C4-2B (cell line): Measurements from ENCODE around the gene PFDN4.

ENCODE experiments used
- H3K27ac ChIP-seq: fragments of 450-650 bp; 2 replicates; pipeline ENCODE4 v1.5.1; 2017
- ZFX ChIP-seq: fragments of 450-650 bp; IDR thresholded peaks from 2 replicates; pipeline ENCODE4 v1.6.1; 2017
- TF ChIP-seq, protein P1 (sequence below): fragments of 450-650 bp; conservative IDR thresholded peaks from 2 replicates; pipeline ENCODE4 v1.5.1; 2017; ENCODE audit warnings: mild to moderate bottlenecking

PFDN4 gene

GRCh38 chr20:54168961-54169862 is 38.7 kb upstream of the PFDN4 start:
- no peak for TF ChIP-seq ZFX
- TF ChIP-seq, protein P1, sequence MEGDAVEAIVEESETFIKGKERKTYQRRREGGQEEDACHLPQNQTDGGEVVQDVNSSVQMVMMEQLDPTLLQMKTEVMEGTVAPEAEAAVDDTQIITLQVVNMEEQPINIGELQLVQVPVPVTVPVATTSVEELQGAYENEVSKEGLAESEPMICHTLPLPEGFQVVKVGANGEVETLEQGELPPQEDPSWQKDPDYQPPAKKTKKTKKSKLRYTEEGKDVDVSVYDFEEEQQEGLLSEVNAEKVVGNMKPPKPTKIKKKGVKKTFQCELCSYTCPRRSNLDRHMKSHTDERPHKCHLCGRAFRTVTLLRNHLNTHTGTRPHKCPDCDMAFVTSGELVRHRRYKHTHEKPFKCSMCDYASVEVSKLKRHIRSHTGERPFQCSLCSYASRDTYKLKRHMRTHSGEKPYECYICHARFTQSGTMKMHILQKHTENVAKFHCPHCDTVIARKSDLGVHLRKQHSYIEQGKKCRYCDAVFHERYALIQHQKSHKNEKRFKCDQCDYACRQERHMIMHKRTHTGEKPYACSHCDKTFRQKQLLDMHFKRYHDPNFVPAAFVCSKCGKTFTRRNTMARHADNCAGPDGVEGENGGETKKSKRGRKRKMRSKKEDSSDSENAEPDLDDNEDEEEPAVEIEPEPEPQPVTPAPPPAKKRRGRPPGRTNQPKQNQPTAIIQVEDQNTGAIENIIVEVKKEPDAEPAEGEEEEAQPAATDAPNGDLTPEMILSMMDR: no peak
- no peak overlapping the region for H3K27ac ChIP-seq

- TF ChIP-seq, protein P1: no peak
- no peak for TF ChIP-seq ZFX
- no peak overlapping the region for H3K27ac ChIP-seq
Observed at GRCh38 chr20:54170026-54170471, 37.8 kb upstream of the PFDN4 start.

GRCh38 chr20:54170963-54171362 is 36.9 kb upstream of the PFDN4 start:
- H3K27ac ChIP-seq: no peak overlapping the region
- no peak for TF ChIP-seq ZFX

GRCh38 chr20:54172532-54172855 is 35.4 kb upstream of the PFDN4 start:
- TF ChIP-seq ZFX: no peak
- TF ChIP-seq, protein P1: no peak
- no peak overlapping the region for H3K27ac ChIP-seq

DNA sequence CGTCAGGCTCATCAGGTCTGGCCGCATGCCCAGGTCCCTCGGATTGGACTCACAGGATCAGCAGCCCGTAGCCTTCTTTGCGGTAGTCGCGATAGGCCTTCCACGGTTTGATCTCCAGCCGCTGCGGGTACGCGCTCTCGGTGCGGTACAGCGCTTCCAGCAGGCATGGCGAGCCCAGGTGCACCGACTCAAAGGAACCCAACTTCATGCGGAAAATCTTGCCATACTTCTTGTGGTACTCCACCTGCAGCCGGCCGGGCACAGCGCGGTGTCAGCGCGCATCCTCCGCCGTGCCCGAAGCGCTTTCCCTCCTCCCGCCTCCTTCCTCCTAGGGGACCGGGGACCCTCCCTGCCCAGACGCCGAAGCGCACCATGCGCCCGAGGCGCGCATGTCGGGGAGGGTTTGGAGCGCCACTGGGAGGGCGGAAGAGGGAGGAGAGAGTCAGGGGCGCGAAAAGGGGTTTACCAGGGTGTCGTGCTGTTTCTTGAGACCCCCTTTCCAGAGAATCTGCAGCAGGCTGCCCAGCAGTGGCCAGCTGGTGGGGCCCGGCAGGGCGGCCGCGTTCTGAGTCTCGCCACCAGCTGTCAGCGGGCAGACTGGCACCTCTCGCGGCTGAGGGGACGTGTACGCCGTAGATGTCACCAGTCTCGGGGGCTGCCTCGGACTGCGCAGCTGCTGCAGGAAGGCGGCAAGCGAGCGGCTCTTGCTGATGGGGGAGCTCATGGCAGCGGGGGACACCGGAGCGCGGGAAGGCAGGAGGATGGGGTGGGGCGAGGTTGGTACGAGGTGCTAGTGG is 34.8 kb upstream of the PFDN4 start:
- TF ChIP-seq, protein P1: no peak
- TF ChIP-seq ZFX: no peak

DNA sequence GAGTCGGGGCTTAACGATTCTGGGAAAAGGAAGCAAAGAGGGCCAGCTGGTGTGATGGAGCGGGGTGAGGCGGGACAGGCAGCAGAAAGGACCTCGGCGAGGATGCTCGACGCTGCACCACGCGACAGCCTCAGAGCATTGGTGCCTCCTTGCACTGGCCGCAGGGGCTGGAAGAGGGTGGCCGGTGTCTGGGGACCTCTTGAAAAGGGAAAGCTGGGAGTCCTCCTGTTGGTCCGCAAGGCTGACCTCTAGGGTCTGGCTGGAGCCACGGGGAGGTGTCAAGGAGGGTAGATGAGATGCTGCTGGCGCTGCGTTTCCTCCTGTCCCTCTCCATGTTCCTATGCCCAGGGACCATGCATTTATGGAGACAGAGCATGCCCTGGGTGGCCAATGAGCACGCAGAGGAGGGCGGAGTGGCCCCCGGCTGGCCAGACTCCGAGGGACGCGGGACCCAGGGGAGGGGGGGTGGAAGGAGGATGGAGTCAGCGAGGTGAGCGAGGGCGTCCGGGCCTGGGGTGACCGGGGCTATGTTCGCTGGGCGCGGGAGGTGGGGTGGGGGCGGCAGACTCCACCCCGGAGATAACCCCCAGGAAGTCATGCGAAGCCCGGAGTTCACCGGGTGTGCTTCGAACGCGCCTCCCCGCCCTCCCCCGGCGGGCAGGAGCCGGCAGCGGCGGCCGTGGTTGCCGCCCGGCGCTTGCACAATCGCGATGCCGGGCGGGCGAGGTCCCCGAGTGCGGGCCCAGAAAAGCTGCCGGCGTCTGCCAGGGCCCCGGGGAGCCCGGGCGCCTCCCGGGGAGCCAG is 34.0 kb upstream of the PFDN4 start, which contains the start of gene CYP24A1:
TSS of gene CYP24A1 (minus strand) at position 334 of the 804 bp plus-strand sequence. CDS start 407 bp downstream, outside the sequence.
- no peak within 1 kb of the TSS for H3K27ac ChIP-seq
- TF ChIP-seq, protein P1: no peak
- TF ChIP-seq ZFX: no peak

More for the DNA sequence above, 34.8 kb upstream of the PFDN4 start:
- no peak overlapping the region for H3K27ac ChIP-seq

DNA sequence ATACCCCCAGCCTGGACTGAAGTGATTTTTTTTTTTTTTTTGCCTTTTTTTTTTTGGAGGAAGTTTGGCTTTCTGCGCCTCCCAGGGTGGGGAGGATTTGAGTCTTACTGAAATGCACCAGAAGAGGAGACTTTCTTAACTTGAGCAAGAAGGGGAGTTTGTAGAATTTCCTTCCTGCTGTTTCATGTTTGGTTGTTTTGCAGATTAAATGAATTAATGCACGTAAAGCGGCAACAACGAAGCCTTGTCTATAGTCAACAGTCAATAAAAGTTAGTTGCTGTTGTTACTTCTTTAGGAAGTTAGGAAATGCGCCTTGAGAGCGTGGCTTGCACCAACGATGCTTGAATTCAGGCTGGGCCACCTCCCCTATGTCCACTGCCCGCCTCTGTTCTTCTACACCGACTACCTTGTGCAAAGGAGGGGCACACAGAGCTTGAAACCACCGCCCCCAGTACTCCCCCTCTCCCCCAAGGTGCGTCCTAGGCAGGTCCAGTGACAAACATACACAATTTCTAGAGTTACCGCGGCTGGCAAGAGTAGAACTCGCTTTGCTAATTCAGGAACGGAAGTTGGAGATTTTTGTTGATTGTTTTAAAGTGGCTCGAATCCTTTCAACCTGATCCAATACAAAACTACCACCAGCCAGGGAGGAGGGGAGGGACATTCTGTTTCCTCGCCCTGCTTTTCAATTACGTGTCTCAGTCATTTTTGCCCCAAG is 33.3 kb upstream of the PFDN4 start:
- TF ChIP-seq, protein P1: no peak
- TF ChIP-seq ZFX: no peak
- H3K27ac ChIP-seq: no peak overlapping the region
